Calu3 (cell line): ENCODE data around the gene HNF1B. TPM values are rescaled to one million over a fixed set of nuclear protein-coding genes. Genes with fewer than 3 reads are reported as not detected.
A peak's percentile ranks its signal among the peaks of the same experiment; 100 is the strongest.

Experiments
- BruUV-seq: library from RNA; stranded (reverse); fragments of 400-500 nt; replicated peaks from 2 replicates; lab custom pipeline; 2021; lab: Mats Ljungman, UMichigan
- CTCF ChIA-PET: fragments of 300-600 bp; sonication (Branson Sonifier 250); formaldehyde crosslinking; loops from one replicate; lab custom pipeline; 2022; ENCODE audit warnings: antibody characterized with exemption; lab: Charles Lee
- DNase-seq: peaks from one replicate; pipeline ENCODE4 v3.0.0; 2022
- H3K27ac Mint-ChIP-seq: one replicate; pipeline ENCODE4 v1.8.0; 2022; ENCODE audit warnings: mixed read lengths; ENCODE audit not compliant: unreplicated experiment
- H3K27me3 Mint-ChIP-seq: one replicate; pipeline ENCODE4 v1.8.0; 2022; ENCODE audit warnings: mixed read lengths; ENCODE audit not compliant: unreplicated experiment
- H3K36me3 Mint-ChIP-seq: one replicate; pipeline ENCODE4 v1.8.0; 2022; ENCODE audit warnings: mild to moderate bottlenecking, moderate library complexity, mixed read lengths; ENCODE audit not compliant: insufficient read depth, unreplicated experiment
- H3K4me1 Mint-ChIP-seq: one replicate; pipeline ENCODE4 v1.8.0; 2022; ENCODE audit warnings: mild to moderate bottlenecking, low read depth, mixed read lengths; ENCODE audit not compliant: unreplicated experiment
- H3K4me3 Mint-ChIP-seq: one replicate; pipeline ENCODE4 v1.8.0; 2022; ENCODE audit warnings: mild to moderate bottlenecking, low read depth, moderate library complexity, mixed read lengths; ENCODE audit not compliant: unreplicated experiment
- H3K9me3 Mint-ChIP-seq: one replicate; pipeline ENCODE4 v1.8.0; 2022; ENCODE audit warnings: low read depth, mixed read lengths; ENCODE audit not compliant: unreplicated experiment
- intact Hi-C: fragments of 100-400 bp; cut with micrococcal nuclease; formaldehyde crosslinking; loops from one replicate; pipeline ENCODE4 v1.10.0; 2022; ENCODE audit not compliant: unreplicated experiment
- total RNA-seq: library from RNA; stranded (reverse); gene quantifications from 2 replicates; pipeline ENCODE4 v1.2.3, GENCODE V29; 2022
- TF ChIP-seq, protein P1 (sequence below): fragments of 200-600 bp; IDR thresholded peaks from one replicate; pipeline ENCODE4 v1.8.0; 2022; ENCODE audit warnings: antibody characterized with exemption; ENCODE audit not compliant: unreplicated experiment

HNF1B gene
- total RNA-seq, 1 experiment from 2014 or later = 127 TPM

DNA sequence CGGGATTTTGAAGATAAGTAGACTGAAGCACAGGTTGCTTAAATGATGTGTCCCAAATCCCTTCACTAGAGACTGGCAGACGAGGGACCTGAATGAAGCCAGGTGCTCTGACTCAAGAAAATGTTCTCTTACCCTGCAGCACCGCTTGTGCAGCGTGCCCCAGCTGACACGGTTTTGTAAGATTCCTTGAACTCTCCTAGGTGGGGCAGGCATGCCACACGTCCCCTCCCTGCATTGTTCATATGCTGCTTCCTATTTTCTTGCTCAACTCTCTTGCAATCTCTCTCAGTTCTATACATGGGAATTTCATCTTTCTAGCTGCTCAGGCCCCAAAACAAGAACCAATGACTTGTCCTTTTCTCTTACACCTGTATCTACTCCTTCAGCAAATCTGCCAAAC lies 22.1 kb upstream of the HNF1B start:
- peaks cover 2% of the 10 kb centered on the region for H3K9me3 Mint-ChIP-seq
- CTCF ChIA-PET = interaction anchor here (0.6 to 2.8 kb wide), 9 partner anchors 13 to 158 kb away, joined by 3 to 13 read pairs (median 5); partner anchors contain the start of genes HNF1B and SYNRG
- H3K36me3 Mint-ChIP-seq = no peaks in the 10 kb centered on the region
- no TSS peak for BruUV-seq
- H3K4me1 Mint-ChIP-seq = peaks cover 35% of the 10 kb centered on the region
- no peak overlapping the region for H3K27ac Mint-ChIP-seq
- TF ChIP-seq, protein P1, sequence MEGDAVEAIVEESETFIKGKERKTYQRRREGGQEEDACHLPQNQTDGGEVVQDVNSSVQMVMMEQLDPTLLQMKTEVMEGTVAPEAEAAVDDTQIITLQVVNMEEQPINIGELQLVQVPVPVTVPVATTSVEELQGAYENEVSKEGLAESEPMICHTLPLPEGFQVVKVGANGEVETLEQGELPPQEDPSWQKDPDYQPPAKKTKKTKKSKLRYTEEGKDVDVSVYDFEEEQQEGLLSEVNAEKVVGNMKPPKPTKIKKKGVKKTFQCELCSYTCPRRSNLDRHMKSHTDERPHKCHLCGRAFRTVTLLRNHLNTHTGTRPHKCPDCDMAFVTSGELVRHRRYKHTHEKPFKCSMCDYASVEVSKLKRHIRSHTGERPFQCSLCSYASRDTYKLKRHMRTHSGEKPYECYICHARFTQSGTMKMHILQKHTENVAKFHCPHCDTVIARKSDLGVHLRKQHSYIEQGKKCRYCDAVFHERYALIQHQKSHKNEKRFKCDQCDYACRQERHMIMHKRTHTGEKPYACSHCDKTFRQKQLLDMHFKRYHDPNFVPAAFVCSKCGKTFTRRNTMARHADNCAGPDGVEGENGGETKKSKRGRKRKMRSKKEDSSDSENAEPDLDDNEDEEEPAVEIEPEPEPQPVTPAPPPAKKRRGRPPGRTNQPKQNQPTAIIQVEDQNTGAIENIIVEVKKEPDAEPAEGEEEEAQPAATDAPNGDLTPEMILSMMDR = no peak
- intact Hi-C loops = no loop called here
- peak; percentile 52 for DNase-seq
- no peak overlapping the region for H3K4me3 Mint-ChIP-seq
- H3K27me3 Mint-ChIP-seq = no peaks in the 10 kb centered on the region

DNA sequence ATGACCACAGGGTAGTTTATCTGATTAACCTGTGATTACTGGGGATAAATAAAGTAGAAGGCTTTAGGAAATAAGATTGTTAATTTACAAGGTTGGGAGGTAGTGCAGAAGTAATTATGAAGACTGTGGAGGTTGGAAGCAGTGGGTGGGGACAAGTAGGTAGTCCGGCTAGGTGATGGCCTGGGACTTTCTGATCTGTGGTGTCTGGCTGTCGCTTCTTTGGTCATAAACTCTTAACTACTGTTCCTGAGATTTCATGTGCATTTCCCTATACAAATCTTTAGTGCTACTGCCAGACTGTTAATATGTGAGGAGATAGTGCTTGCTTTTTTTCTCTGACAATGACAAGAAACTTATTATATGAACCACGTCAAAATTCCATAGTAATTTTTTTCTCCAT lies 19.5 kb upstream of the HNF1B start:
- no peak overlapping the region for H3K27ac Mint-ChIP-seq
- TF ChIP-seq, protein P1 = no peak
- no peaks in the 10 kb centered on the region for H3K27me3 Mint-ChIP-seq
- no TSS peak for BruUV-seq
- intact Hi-C loops = no loop called here
- H3K36me3 Mint-ChIP-seq = no peaks in the 10 kb centered on the region
- H3K9me3 Mint-ChIP-seq = peaks cover 2% of the 10 kb centered on the region
- no peak for DNase-seq
- H3K4me3 Mint-ChIP-seq = no peak overlapping the region
- CTCF ChIA-PET = interaction anchor here (1.1 to 2.4 kb wide), 2 partner anchors 18 to 52 kb away, joined by 3 to 13 read pairs; partner anchors contain the start of gene HNF1B
- peaks cover 22% of the 10 kb centered on the region for H3K4me1 Mint-ChIP-seq

DNA sequence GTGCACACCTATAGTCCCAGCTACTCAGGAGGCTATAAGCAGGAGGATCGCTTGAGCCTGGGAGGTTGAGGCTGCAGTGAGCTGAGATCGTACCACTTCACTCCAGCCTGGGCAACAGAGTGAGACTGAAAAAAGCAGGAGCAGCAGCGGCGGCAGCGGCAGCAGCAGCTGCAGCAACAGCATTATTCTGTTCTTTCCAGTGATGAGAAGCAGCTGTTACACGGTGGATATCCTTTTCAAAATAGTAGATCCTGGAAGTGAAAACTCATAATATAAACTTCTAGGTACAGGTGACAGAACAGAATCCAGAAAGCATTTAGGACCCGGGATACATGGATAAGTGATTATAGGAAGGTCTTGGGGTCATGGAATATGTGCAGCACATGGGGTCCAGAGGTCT lies 17.8 kb upstream of the HNF1B start:
- TF ChIP-seq, protein P1 = no peak
- intact Hi-C loops = no loop called here
- no peak overlapping the region for H3K4me3 Mint-ChIP-seq
- no TSS peak for BruUV-seq
- H3K27ac Mint-ChIP-seq = no peak overlapping the region
- no peaks in the 10 kb centered on the region for H3K27me3 Mint-ChIP-seq
- no peak for DNase-seq
- H3K4me1 Mint-ChIP-seq = peaks cover 19% of the 10 kb centered on the region
- peaks cover under 1% of the 10 kb centered on the region for H3K9me3 Mint-ChIP-seq
- CTCF ChIA-PET = interaction anchor here (0.6 to 1.7 kb wide), 4 partner anchors 16 to 1897 kb away, joined by 3 to 7 read pairs (median 4); no protein-coding TSS in a partner anchor
- no peaks in the 10 kb centered on the region for H3K36me3 Mint-ChIP-seq

DNA sequence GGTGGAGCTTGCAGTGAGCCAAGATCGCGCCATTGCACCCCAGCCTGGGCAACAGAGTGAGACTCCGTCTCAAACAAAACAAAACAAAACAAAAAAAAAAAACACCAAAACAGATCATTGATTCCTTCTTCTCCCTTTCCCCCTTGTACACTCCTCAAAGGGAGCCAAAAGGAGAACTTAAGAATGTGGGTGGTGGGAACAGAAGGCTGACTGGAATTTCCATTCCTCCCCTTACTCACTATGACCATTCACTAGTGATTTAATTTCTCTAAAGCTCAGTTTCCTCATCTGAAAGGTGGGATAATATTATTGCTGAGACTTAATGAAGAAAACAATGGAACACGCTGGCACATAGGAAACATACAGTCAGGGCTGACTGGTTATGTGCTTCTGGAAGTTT lies 17.1 kb upstream of the HNF1B start:
- DNase-seq = no peak
- no peak overlapping the region for H3K4me3 Mint-ChIP-seq
- H3K27ac Mint-ChIP-seq = no peak overlapping the region
- no peaks in the 10 kb centered on the region for H3K27me3 Mint-ChIP-seq
- no TSS peak for BruUV-seq
- intact Hi-C loops = no loop called here
- peaks cover 12% of the 10 kb centered on the region for H3K4me1 Mint-ChIP-seq
- H3K36me3 Mint-ChIP-seq = no peaks in the 10 kb centered on the region
- CTCF ChIA-PET = interaction anchor here (0.7 to 1.1 kb wide), 2 partner anchors 15 to 114 kb away, joined by 3 read pairs; no protein-coding TSS in a partner anchor
- H3K9me3 Mint-ChIP-seq = no peaks in the 10 kb centered on the region
- TF ChIP-seq, protein P1 = no peak
